Spleen (tissue), 11 donors: ENCODE measurements around the gene SLC16A14. TPM values are rescaled to one million over a fixed set of nuclear protein-coding genes. Genes with fewer than 3 reads are reported as not detected.

ENCODE experiments used
- DNase-seq: peaks from one replicate; pipeline ENCODE4 v3.0.0-alpha.2; 2020
- H3K27ac ChIP-seq, 8 donors: fragments of 200-600 bp; sonication (generic) in 7 of 8; 1 replicate in 4 of 8; 2 replicates in 4 of 8; pipeline versions ENCODE4 v1.5.0 to v1.8.0; 2016 to 2021; ENCODE audit warnings: inconsistent platforms in 4 of 8, mild to moderate bottlenecking in 4 of 8, moderate library complexity in 1 of 8
- H3K27me3 ChIP-seq, 7 donors: fragments of 200-600 bp; sonication (generic) in 6 of 7; replicated peaks in 1 of 7; 1 replicate in 4 of 7; 2 replicates in 3 of 7; pipeline versions ENCODE4 v1.5.0 to v1.8.0; 2016 to 2021; ENCODE audit warnings: inconsistent platforms in 3 of 7, mild to moderate bottlenecking in 1 of 7
- H3K36me3 ChIP-seq, 6 donors: fragments of 200-600 bp; sonication (generic) in 5 of 6; 1 replicate in 4 of 6; 2 replicates in 2 of 6; pipeline versions ENCODE4 v1.5.0 to v1.8.0; 2016 to 2021; ENCODE audit warnings: inconsistent platforms in 2 of 6
- H3K4me1 ChIP-seq, 6 donors: fragments of 200-600 bp; sonication (generic) in 5 of 6; 1 replicate in 3 of 6; 2 replicates in 3 of 6; pipeline versions ENCODE4 v1.5.0 to v1.8.0; 2016 to 2021; ENCODE audit warnings: inconsistent platforms in 3 of 6
- H3K4me3 ChIP-seq, 8 donors: fragments of 200-600 bp; sonication (generic) in 7 of 8; 1 replicate in 4 of 8; 2 replicates in 4 of 8; pipeline versions ENCODE4 v1.5.0 to v1.8.0; 2016 to 2021; ENCODE audit warnings: inconsistent platforms in 4 of 8, mild to moderate bottlenecking in 4 of 8, moderate library complexity in 2 of 8
- H3K9me3 ChIP-seq, 8 donors: fragments of 200-600 bp; sonication (generic) in 7 of 8; 1 replicate in 4 of 8; 2 replicates in 4 of 8; pipeline versions ENCODE4 v1.5.0 to v1.8.0; 2016 to 2021; ENCODE audit warnings: inconsistent platforms in 4 of 8
- POLR2A ChIP-seq, 3 donors: fragments of 450-650 bp; IDR thresholded peaks; one replicate each; pipeline ENCODE4 v1.5.1; 2017; ENCODE audit warnings: antibody characterized with exemption in 3 of 3, mild to moderate bottlenecking in 1 of 3
- POLR2AphosphoS5 ChIP-seq, 3 donors: sonication (generic); formaldehyde crosslinking; IDR thresholded peaks; one replicate each; pipeline ENCODE4 v1.5.1; 2017; ENCODE audit warnings: antibody characterized with exemption in 3 of 3
- WGBS, 5 donors: extraction: QIAGEN DNeasy Blood & Tissue Kit in 3 of 5; methylation state at CpG; one replicate each; pipeline versions ENCODE4 v1.1.5 to v1.1.7; 2013 to 2018; 5-methylcytosine and 5-hydroxymethylcytosine counted together
- intact Hi-C: fragments of 100-400 bp; cut with DNase I; formaldehyde crosslinking; loops from one replicate; pipeline ENCODE4 v1.15.0; 2023; ENCODE audit warnings: low total_unique reads
- polyA plus RNA-seq, 3 donors: library from polyadenylated mRNA; stranded (reverse); fragments of 200-250 nt; gene quantifications; one replicate each; pipeline ENCODE4 v1.2.1, GENCODE V29; 2013
- total RNA-seq, 7 donors: library from RNA; depleted of rRNA in 3 of 7; stranded (reverse); fragments of >200 nt in 3 of 7; fragmentation: NEBNext Ultra II Directional in 4 of 7; extraction: Animal tissue kit (Norgen Biotek cat#: 25700) in 4 of 7; gene quantifications; one replicate each; pipeline versions ENCODE4 v1.1.0 to v1.2.1, GENCODE V29; 2016 to 2021
- TF ChIP-seq, protein P1 (sequence below), 11 experiments: fragments of 200-600 bp in 7 of 11; fragments of 450-650 bp in 4 of 11; sonication (generic) in 4 of 11; IDR thresholded peaks in 8 of 11; conservative IDR thresholded peaks in 3 of 11; 1 replicate in 7 of 11; 2 replicates in 4 of 11; pipeline versions ENCODE4 v1.4.0 to v1.8.0; 2016 to 2021; ENCODE audit warnings: antibody characterized with exemption in 11 of 11, inconsistent platforms in 4 of 11, mild to moderate bottlenecking in 1 of 11
- donor health status: healthy with polysubstance abuse.
- donor health status: DM: no; HTN: no; CAD: no; lungs with moderate emphysema.
- donor health status: DM: no; HTN: no; CAD: no.
- donor health status: Bipolar disorder and iron deficiency.
- donor health status: healthy.
- donor health status: DM: no; HTN: no; CAD: no.
- donor health status: DM: yes; HTN: yes; CAD: no.

Gene SLC16A14
- total and polyA plus RNA-seq, 10 donors = 1.8 to 18.5 (median 12.1) TPM

GRCh38 chr2:230043461-230043860 lies 25.3 kb downstream of the SLC16A14 start:
- Histone ChIP-seq H3K27ac (no peak overlapping the region), H3K9me3 (no peaks in the 10 kb centered on the region), H3K27me3 (no peaks in the 10 kb centered on the region), H3K4me1 (no peaks in the 10 kb centered on the region), H3K4me3 (no peak overlapping the region), H3K36me3 (peaks cover 0 to 24% (median 6%) of the 10 kb centered on the region in 6 donors)
- DNase-seq = no peak
- TF ChIP-seq POLR2AphosphoS5 (IDR thresholded peaks at IDR 0.05) (no peak), POLR2A (IDR thresholded peaks at IDR 0.05) (no peak)
- TF ChIP-seq, protein P1, sequence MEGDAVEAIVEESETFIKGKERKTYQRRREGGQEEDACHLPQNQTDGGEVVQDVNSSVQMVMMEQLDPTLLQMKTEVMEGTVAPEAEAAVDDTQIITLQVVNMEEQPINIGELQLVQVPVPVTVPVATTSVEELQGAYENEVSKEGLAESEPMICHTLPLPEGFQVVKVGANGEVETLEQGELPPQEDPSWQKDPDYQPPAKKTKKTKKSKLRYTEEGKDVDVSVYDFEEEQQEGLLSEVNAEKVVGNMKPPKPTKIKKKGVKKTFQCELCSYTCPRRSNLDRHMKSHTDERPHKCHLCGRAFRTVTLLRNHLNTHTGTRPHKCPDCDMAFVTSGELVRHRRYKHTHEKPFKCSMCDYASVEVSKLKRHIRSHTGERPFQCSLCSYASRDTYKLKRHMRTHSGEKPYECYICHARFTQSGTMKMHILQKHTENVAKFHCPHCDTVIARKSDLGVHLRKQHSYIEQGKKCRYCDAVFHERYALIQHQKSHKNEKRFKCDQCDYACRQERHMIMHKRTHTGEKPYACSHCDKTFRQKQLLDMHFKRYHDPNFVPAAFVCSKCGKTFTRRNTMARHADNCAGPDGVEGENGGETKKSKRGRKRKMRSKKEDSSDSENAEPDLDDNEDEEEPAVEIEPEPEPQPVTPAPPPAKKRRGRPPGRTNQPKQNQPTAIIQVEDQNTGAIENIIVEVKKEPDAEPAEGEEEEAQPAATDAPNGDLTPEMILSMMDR (IDR thresholded peaks at IDR 0.05 in 8 of 11, conservative IDR thresholded peaks at IDR 0.05 in 3 of 11) = no peak
- WGBS, 5 donors = 89 to 100% (median 95%) methylated on average over 2 of the region's 2 CpGs
- intact Hi-C loops = no loop called here

- intact Hi-C loops = no loop called here
- peaks cover 0 to 24% (median 6%) of the 10 kb centered on the region in 6 donors for H3K36me3 ChIP-seq
- TF ChIP-seq POLR2A (IDR thresholded peaks at IDR 0.05) = no peak
- TF ChIP-seq POLR2AphosphoS5 (IDR thresholded peaks at IDR 0.05) = no peak
- TF ChIP-seq, protein P1 (IDR thresholded peaks at IDR 0.05 in 8 of 11, conservative IDR thresholded peaks at IDR 0.05 in 3 of 11) = no peak
- no peaks in the 10 kb centered on the region for H3K4me1 ChIP-seq
- no peak overlapping the region for H3K4me3 ChIP-seq
- no peak for DNase-seq
- H3K9me3 ChIP-seq = no peaks in the 10 kb centered on the region
- no peak overlapping the region for H3K27ac ChIP-seq
- 78 to 98% (median 92%) methylated on average over 5 of the region's 5 CpGs for WGBS, 5 donors
- H3K27me3 ChIP-seq = no peaks in the 10 kb centered on the region
Measured at GRCh38 chr2:230043025-230043424, 25.7 kb downstream of the SLC16A14 start.

DNA sequence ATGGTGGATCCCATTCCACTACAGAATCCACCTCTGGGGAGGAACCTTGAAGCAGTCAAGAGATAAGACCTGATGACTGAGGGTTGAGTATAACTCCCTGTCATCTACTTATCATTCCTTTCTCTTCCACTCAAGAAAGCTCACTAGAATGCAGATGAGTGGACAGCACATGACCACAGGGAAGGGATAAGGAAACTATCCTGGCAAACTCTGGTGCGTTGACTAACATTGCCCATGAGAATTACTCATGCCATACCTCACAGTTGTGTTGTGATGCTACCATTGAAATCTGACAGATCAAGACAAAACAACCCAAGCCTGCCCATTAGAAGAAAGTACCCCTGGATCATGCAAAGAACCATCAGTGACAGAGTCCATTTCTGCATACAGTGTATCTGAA lies 26.5 kb downstream of the SLC16A14 start:
- TF ChIP-seq, protein P1 (IDR thresholded peaks at IDR 0.05 in 8 of 11, conservative IDR thresholded peaks at IDR 0.05 in 3 of 11) = no peak
- TF ChIP-seq POLR2A (IDR thresholded peaks at IDR 0.05) (no peak), POLR2AphosphoS5 (IDR thresholded peaks at IDR 0.05) (no peak)
- WGBS, 5 donors = 92 to 100% (median 100%) methylated on average over 1 of the region's 1 CpG

DNA sequence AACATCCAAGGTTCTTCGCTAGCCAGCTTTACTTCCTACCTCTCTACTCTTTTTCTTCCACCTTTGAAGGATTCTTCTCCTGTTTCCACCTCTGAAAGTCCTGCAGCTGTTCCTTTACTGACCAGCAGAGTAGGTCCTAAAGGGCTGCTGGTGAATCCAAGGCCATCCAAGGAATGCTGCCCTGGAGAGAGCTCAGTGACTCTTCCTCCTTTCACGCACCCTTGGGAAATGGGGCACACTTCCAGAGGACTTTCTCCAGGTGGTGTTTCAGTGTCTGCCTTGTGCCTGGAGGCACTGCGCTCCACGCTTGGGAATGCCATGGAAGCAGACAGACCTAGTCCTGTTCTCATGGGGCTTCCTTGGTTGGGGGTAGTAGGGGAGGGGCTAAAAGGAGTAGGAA lies 45.4 kb downstream of the SLC16A14 start:
- intact Hi-C loops = no loop called here
- H3K4me3 ChIP-seq = no peak overlapping the region
- H3K4me1 ChIP-seq = no peaks in the 10 kb centered on the region
- no peaks in the 10 kb centered on the region for H3K36me3 ChIP-seq
- DNase-seq = no peak
- TF ChIP-seq POLR2AphosphoS5 (IDR thresholded peaks at IDR 0.05) (no peak), POLR2A (IDR thresholded peaks at IDR 0.05) (no peak)
- TF ChIP-seq, protein P1 (IDR thresholded peaks at IDR 0.05 in 8 of 11, conservative IDR thresholded peaks at IDR 0.05 in 3 of 11) = no peak
- H3K27ac ChIP-seq = no peak overlapping the region
- WGBS, 5 donors = 91 to 97% (median 94%) methylated on average over 4 of the region's 4 CpGs
- no peaks in the 10 kb centered on the region for H3K9me3 ChIP-seq
- no peaks in the 10 kb centered on the region for H3K27me3 ChIP-seq

More for the DNA sequence above, 26.5 kb downstream of the SLC16A14 start:
- Histone ChIP-seq H3K9me3 (no peaks in the 10 kb centered on the region), H3K36me3 (peaks cover 0 to 24% (median 6%) of the 10 kb centered on the region in 6 donors), H3K27ac (no peak overlapping the region), H3K4me1 (no peaks in the 10 kb centered on the region), H3K4me3 (no peak overlapping the region), H3K27me3 (no peaks in the 10 kb centered on the region)
- no peak for DNase-seq
- intact Hi-C loops = no loop called here
